BLaER1 (cell line): ENCODE measurements around the gene DISP3.
A peak's percentile ranks its signal among the peaks of the same experiment; 100 is the strongest.

Experiments
- H3K27ac ChIP-seq: shearing (Covaris generic); formaldehyde crosslinking; 2 replicates; pipeline ENCODE4 v1.8.1; 2022
- H3K27me3 ChIP-seq: shearing (Covaris generic); formaldehyde crosslinking; 2 replicates; pipeline ENCODE4 v1.8.1; 2022
- H3K36me3 ChIP-seq: shearing (Covaris generic); formaldehyde crosslinking; 2 replicates; pipeline ENCODE4 v1.8.1; 2022
- H3K4me1 ChIP-seq: shearing (Covaris generic); formaldehyde crosslinking; 2 replicates; pipeline ENCODE4 v1.8.1; 2022
- H3K4me2 ChIP-seq: shearing (Covaris generic); formaldehyde crosslinking; 2 replicates; pipeline ENCODE4 v1.8.1; 2022
- H3K4me3 ChIP-seq: shearing (Covaris generic); formaldehyde crosslinking; 2 replicates; pipeline ENCODE4 v1.8.1; 2022
- H3K9ac ChIP-seq: shearing (Covaris generic); formaldehyde crosslinking; 2 replicates; pipeline ENCODE4 v1.8.1; 2022
- H3K9me3 ChIP-seq: shearing (Covaris generic); formaldehyde crosslinking; 2 replicates; pipeline ENCODE4 v1.8.1; 2022
- H4K20me1 ChIP-seq: shearing (Covaris generic); formaldehyde crosslinking; 2 replicates; pipeline ENCODE4 v1.8.1; 2022
- Cebpa-rat ChIP-seq: shearing (Covaris generic); IDR thresholded peaks from 2 replicates; pipeline ENCODE4 v1.8.1; 2022

Gene DISP3

DNA sequence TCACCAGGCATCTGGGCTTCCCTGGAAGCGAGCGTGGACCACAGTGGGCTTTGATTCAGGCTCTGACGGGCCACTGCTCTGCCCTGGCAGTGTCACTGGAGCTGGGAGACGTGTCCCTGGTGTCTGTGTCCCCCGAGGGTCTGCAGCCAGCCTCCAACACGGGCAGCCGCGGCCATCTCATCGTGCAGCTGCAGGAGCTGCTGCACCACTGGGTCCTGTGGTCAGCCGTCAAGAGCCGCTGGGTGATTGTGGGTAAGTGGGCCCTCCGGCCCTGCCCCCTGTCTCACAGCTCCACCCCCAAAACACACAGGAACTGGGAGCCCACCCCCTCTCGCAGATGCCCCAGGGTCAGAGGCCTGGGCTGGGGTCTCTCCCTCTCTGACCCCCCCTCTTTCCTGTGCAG lies 40.7 kb downstream of the DISP3 start:
- Histone ChIP-seq H3K9ac (no peak overlapping the region), H3K36me3 (peaks cover 8% of the 10 kb centered on the region; the same call in 1 of the 2 replicates), H3K27me3 (no peaks in the 10 kb centered on the region), H4K20me1 (no peaks in the 10 kb centered on the region), H3K4me1 (peaks cover 20% of the 10 kb centered on the region), H3K9me3 (no peaks in the 10 kb centered on the region), H3K4me3 (no peak overlapping the region), H3K27ac (peak overlapping the region; percentile 5; the same call in 1 of the 2 replicates), H3K4me2 (peak overlapping the region; percentile 45)
- no peak for TF ChIP-seq Cebpa-rat

- Histone ChIP-seq H3K4me1 (peaks cover 20% of the 10 kb centered on the region), H4K20me1 (no peaks in the 10 kb centered on the region), H3K9ac (no peak overlapping the region), H3K36me3 (peaks cover 7% of the 10 kb centered on the region; the same call in 1 of the 2 replicates), H3K4me3 (no peak overlapping the region), H3K27ac (no peak overlapping the region), H3K4me2 (peak overlapping the region; percentile 40), H3K27me3 (no peaks in the 10 kb centered on the region), H3K9me3 (no peaks in the 10 kb centered on the region)
- no peak for TF ChIP-seq Cebpa-rat
These were observed 41.7 kb downstream of the DISP3 start for GRCh38 chr1:11520531-11521233.

- H3K4me1 ChIP-seq, result peaks cover 20% of the 10 kb centered on the region
These were observed 42.8 kb downstream of the DISP3 start for GRCh38 chr1:11521582-11522399.

DNA sequence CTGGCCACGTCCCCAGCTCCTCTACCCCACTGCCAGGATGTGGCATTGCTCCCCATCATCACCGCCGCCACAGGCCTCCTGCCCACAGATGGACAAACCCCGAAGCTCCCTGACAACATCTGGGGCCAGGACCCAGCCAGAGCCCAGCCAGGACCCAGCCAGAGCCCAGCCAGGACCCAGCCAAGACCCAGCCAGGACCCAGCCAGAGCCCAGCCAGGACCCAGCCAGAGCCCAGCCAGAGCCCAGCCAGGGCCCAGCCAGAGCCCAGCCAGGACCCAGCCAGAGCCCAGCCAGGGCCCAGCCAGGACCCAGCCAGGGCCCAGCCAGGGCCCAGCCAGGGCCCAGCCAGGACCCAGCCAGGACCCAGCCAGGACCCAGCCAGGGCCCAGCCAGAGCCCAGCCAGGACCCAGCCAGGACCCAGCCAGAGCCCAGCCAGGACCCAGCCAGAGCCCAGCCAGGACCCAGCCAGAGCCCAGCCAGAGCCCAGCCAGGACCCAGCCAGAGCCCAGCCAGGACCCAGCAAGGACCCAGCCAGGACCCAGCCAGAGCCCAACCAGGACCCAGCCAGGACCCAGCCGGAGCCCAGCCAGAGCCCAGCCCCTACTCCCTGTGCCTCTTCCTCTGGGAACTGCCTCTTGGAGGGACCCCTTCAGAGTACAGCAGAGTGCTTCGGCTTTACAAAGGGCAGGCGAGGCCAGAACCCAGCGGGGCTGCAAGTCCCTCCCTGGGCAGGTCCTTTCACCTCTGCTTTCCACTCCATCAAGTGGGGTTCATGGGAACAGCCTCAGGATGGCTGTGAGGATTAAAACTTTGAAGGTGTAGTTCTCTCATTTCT lies 43.7 kb downstream of the DISP3 start:
- no peak overlapping the region for H3K9ac ChIP-seq
- H3K9me3 ChIP-seq, result no peaks in the 10 kb centered on the region
- H4K20me1 ChIP-seq, result no peaks in the 10 kb centered on the region
- no peak overlapping the region for H3K27ac ChIP-seq
- H3K4me2 ChIP-seq, result no peak overlapping the region
- no peak for TF ChIP-seq Cebpa-rat
- peaks cover 3% of the 10 kb centered on the region; the same call in 1 of the 2 replicates for H3K36me3 ChIP-seq
- peaks cover 20% of the 10 kb centered on the region for H3K4me1 ChIP-seq
- no peaks in the 10 kb centered on the region for H3K27me3 ChIP-seq
- no peak overlapping the region for H3K4me3 ChIP-seq

More at GRCh38 chr1:11521582-11522399, 42.8 kb downstream of the DISP3 start:
- H3K27me3 ChIP-seq, result no peaks in the 10 kb centered on the region
- H3K4me3 ChIP-seq, result no peak overlapping the region
- no peak overlapping the region for H3K4me2 ChIP-seq
- no peak overlapping the region for H3K9ac ChIP-seq
- H3K27ac ChIP-seq, result peak overlapping the region; percentile 22; the same call in 1 of the 2 replicates
- no peaks in the 10 kb centered on the region for H3K9me3 ChIP-seq
- no peak for TF ChIP-seq Cebpa-rat
- peaks cover 3% of the 10 kb centered on the region; the same call in 1 of the 2 replicates for H3K36me3 ChIP-seq
- no peaks in the 10 kb centered on the region for H4K20me1 ChIP-seq

DNA sequence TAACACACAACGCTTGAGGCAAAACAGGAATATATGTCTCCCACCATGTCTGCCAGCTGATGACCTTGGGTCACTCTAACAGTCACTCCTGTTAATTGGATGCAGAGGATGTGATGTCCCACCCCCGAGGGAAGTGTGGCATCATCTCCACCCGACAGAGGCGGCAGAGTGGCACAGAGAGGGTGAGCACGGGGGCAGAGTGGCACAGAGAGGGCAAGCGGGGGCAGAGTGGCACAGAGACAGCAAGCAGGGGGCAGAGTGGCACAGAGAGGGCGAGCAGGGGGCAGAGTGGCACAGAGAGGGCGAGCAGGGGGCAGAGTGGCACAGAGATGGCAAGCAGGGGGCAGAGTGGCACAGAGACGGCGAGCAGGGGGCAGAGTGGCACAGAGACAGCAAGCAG lies 44.3 kb downstream of the DISP3 start:
- Histone ChIP-seq H3K9ac (no peak overlapping the region), H4K20me1 (no peaks in the 10 kb centered on the region), H3K4me1 (peaks cover 20% of the 10 kb centered on the region), H3K27me3 (no peaks in the 10 kb centered on the region), H3K27ac (no peak overlapping the region), H3K9me3 (no peaks in the 10 kb centered on the region), H3K4me2 (no peak overlapping the region), H3K36me3 (peaks cover 3% of the 10 kb centered on the region; the same call in 1 of the 2 replicates), H3K4me3 (no peak overlapping the region)
- no peak for TF ChIP-seq Cebpa-rat

DNA sequence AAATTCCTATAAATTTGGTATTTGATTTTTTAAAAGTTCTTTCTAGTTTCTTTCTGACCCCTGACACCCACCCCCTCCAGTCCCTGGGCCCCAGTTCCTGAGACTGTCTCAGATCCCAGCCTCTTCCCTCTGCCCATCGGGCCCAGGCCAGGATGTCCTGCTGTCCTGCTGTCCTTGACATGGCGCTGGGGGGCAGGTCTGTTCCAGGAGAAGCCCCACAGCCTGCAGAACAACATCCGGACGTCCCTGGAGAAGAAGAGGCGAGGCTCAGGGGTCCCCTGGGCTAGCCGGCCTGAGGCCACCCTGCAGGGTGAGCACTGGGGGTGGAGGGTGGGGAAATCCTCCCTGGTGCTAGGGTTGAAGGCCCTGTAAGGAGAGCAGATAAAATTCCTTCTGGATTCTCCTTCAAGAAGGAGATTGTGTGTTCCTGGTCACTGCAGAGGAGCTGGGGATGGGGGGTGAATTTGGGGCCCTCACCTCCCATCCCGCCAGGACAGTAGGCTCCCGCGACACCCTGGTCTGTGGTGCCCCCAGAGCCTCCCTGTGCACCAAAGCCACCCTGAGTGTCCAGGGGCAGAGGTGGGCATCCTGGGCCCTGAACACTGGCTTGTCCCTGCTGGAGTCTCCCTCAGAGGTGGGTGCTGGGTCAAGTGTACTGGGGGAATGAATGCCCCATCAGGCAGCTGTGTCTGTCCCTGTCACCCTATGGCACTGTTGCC lies 45.0 kb downstream of the DISP3 start:
- H3K4me1 ChIP-seq, result peaks cover 20% of the 10 kb centered on the region
- H3K36me3 ChIP-seq, result peaks cover 3% of the 10 kb centered on the region; the same call in 1 of the 2 replicates
- H4K20me1 ChIP-seq, result no peaks in the 10 kb centered on the region
- H3K4me3 ChIP-seq, result no peak overlapping the region
- no peak overlapping the region for H3K27ac ChIP-seq
- no peaks in the 10 kb centered on the region for H3K9me3 ChIP-seq
- H3K27me3 ChIP-seq, result no peaks in the 10 kb centered on the region
- H3K9ac ChIP-seq, result no peak overlapping the region
- no peak overlapping the region for H3K4me2 ChIP-seq
- no peak for TF ChIP-seq Cebpa-rat

- Histone ChIP-seq H3K9me3 (no peaks in the 10 kb centered on the region), H3K27me3 (no peaks in the 10 kb centered on the region), H3K4me3 (no peak overlapping the region), H3K27ac (no peak overlapping the region), H3K4me2 (no peak overlapping the region), H3K4me1 (peaks cover 15% of the 10 kb centered on the region), H4K20me1 (no peaks in the 10 kb centered on the region), H3K9ac (no peak overlapping the region), H3K36me3 (peaks cover 3% of the 10 kb centered on the region; the same call in 1 of the 2 replicates)
- TF ChIP-seq Cebpa-rat, result no peak
These were observed 45.7 kb downstream of the DISP3 start for GRCh38 chr1:11524465-11525150.

GRCh38 chr1:11525151-11525505 lies 46.2 kb downstream of the DISP3 start:
- Histone ChIP-seq H3K4me3 (no peak overlapping the region), H3K4me2 (no peak overlapping the region), H3K27me3 (no peaks in the 10 kb centered on the region), H3K4me1 (peaks cover 10% of the 10 kb centered on the region), H3K27ac (no peak overlapping the region), H3K9me3 (no peaks in the 10 kb centered on the region), H4K20me1 (no peaks in the 10 kb centered on the region), H3K9ac (no peak overlapping the region), H3K36me3 (peaks cover under 1% of the 10 kb centered on the region; the same call in 1 of the 2 replicates)
- TF ChIP-seq Cebpa-rat, result no peak
